ENCODE data around the gene C22orf23. TPM values are rescaled to one million over a fixed set of nuclear protein-coding genes. Genes with fewer than 3 reads are reported as not detected.

C22orf23 gene
- 0.54 TPM for total RNA-seq (ENCODE audit: unreplicated experiment)
- long read RNA-seq, partial matches to known transcripts = 0 of 1 reads
- long read RNA-seq, other reads (novel, unspliced or antisense) = 1 of 1 reads

DNA sequence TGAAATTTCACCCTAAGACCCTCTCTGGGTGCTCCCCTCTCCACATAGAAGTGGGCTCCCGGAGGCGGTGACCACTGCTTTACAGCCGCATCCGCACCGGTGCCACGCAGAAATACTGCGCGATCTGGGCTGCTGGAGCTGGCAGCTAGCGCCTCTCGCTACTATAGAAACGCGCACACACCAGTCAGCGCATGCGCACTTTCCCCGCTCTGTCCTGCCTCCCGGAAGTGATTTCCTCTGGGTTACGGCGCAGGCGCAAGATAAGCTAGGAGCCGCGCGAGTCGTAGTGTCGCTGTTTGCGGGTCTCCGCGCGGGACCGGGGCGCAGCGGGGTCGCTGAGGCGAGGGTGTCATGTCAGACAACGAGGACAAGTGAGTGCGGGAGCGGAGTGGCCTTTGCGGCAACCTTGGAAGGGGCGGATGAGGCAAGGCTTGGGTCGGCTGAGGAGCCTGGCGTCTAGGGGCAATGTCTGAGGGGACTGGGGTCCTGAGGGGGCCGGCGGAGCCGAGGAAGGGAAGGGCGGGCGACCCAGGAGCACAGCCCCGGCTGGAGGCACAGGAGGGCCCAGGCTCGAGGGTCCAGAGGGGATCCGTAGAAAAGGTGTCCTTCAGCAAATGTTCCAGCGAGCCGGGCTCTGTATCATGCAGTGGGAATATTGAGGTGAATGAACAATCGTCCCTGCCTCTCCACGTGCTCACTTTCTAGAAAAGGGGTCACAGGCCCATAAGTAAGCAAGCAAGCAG lies at the start of gene C22orf23, which contains the start of gene POLR2F:
TSS of gene C22orf23 (minus strand) at position 165 of the 743 bp plus-strand sequence. CDS start 452 bp downstream, outside the sequence.
TSS of gene POLR2F (plus strand) at position 263 of the 743 bp plus-strand sequence. CDS start at position 352, 89 bp downstream.
- TF ChIP-seq, protein P1, sequence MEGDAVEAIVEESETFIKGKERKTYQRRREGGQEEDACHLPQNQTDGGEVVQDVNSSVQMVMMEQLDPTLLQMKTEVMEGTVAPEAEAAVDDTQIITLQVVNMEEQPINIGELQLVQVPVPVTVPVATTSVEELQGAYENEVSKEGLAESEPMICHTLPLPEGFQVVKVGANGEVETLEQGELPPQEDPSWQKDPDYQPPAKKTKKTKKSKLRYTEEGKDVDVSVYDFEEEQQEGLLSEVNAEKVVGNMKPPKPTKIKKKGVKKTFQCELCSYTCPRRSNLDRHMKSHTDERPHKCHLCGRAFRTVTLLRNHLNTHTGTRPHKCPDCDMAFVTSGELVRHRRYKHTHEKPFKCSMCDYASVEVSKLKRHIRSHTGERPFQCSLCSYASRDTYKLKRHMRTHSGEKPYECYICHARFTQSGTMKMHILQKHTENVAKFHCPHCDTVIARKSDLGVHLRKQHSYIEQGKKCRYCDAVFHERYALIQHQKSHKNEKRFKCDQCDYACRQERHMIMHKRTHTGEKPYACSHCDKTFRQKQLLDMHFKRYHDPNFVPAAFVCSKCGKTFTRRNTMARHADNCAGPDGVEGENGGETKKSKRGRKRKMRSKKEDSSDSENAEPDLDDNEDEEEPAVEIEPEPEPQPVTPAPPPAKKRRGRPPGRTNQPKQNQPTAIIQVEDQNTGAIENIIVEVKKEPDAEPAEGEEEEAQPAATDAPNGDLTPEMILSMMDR (IDR thresholded peaks at IDR 0.05; ENCODE audit: unreplicated experiment) = no peak
- peak within 1 kb of the TSS; percentile 100 for H3K4me3 Mint-ChIP-seq (ENCODE audit: unreplicated experiment)
- H3K27ac Mint-ChIP-seq (ENCODE audit: unreplicated experiment) = peak within 1 kb of the TSS; percentile 95
- H3K4me1 Mint-ChIP-seq (ENCODE audit: unreplicated experiment) = peaks cover 26% of the 10 kb centered on the region
- peaks cover 8% of the 10 kb centered on the region for H3K27me3 Mint-ChIP-seq (ENCODE audit: unreplicated experiment)
- H3K9me3 Mint-ChIP-seq (ENCODE audit: unreplicated experiment) = no peaks in the 10 kb centered on the region
- peaks cover 21% of the 10 kb centered on the region for H3K36me3 Mint-ChIP-seq (ENCODE audit: low read depth, unreplicated experiment)
- peak; percentile 95 for DNase-seq (ENCODE audit: low spot score)

DNA sequence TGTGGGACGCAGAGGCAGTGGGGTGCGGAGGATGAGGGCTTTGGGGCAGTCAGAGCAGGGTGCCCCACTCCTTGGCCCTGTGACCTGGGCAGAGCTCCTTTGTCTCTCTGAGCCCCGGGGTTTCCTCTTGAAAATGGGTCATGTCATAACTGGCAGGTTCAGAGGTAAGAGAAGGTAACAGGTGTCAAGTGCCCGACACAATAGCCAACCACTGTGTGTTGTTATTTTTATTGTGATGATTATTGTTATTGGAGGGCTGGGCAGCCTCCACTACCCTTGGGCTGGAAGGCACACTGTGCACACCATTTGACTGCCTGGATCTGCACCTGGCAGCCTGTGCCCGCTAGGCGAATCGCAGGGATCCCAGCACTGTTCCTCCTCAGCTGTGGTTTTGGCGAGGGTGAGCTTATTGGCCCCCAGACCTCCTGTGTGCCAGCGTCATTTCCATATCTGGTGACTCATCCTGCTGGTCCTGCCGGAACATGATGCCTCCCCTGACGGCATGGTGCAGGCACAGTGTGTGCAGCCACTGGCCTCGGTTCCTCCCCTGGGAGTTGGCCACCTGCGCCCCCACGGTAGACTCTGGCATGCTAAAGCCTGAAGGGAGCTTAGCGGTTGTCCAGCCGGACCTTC lies 46.4 kb upstream of the C22orf23 start:
- no peaks in the 10 kb centered on the region for H3K36me3 Mint-ChIP-seq (ENCODE audit: low read depth, unreplicated experiment)
- no peak for DNase-seq (ENCODE audit: low spot score)
- H3K9me3 Mint-ChIP-seq (ENCODE audit: unreplicated experiment) = no peaks in the 10 kb centered on the region
- H3K27ac Mint-ChIP-seq (ENCODE audit: unreplicated experiment) = no peak overlapping the region
- TF ChIP-seq, protein P1 (IDR thresholded peaks at IDR 0.05; ENCODE audit: unreplicated experiment) = no peak
- no peak overlapping the region for H3K4me3 Mint-ChIP-seq (ENCODE audit: unreplicated experiment)
- no peaks in the 10 kb centered on the region for H3K4me1 Mint-ChIP-seq (ENCODE audit: unreplicated experiment)
- peaks cover 2% of the 10 kb centered on the region for H3K27me3 Mint-ChIP-seq (ENCODE audit: unreplicated experiment)

DNA sequence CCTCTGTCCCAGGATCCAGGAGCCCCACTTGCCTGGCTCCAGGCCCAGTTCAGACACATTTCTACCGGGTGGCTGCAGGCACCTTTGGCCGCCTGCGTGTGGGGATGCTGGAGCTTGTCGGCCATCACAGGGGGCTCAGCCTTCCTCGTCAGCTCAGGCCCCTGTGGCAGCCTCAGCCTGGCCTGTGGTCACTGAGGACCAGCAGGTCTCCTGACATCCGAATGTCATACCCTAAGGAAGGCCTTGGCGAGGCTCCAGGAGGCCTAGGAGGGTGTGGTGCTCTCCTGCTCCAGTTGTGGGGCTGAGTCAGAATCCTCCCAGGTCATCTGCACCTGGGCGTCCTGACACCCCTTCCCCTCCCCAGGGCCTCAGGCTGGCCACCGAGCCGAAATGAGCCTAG lies 45.8 kb upstream of the C22orf23 start:
- Mint-ChIP-seq H3K9me3 (ENCODE audit: unreplicated experiment) (no peaks in the 10 kb centered on the region), H3K27me3 (ENCODE audit: unreplicated experiment) (peaks cover 2% of the 10 kb centered on the region)
- no peak for DNase-seq (ENCODE audit: low spot score)

DNA sequence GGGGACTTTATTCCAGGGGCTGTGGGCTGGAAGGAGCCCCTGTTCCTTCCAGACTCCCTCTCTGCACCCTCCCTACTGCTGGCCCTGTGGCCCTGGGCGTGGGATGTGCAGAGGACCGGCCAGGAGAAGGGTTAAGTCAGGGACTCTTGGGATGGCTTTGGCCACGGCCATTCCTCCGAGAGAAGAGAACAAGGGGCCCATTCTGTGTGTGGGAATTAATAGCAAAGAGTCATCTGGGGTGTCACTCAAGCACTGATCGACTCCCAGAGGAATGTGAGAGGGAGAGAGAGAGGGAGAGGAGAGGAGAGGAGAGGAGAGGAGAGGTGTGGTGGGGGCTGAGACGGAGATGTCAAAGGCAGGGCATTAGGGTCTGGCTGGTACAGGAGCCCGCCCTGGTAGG lies 45.1 kb upstream of the C22orf23 start:
- peaks cover 2% of the 10 kb centered on the region for H3K27me3 Mint-ChIP-seq (ENCODE audit: unreplicated experiment)
- H3K9me3 Mint-ChIP-seq (ENCODE audit: unreplicated experiment) = no peaks in the 10 kb centered on the region
- TF ChIP-seq, protein P1 (IDR thresholded peaks at IDR 0.05; ENCODE audit: unreplicated experiment) = no peak
- no peak for DNase-seq (ENCODE audit: low spot score)
- H3K4me3 Mint-ChIP-seq (ENCODE audit: unreplicated experiment) = no peak overlapping the region
- no peak overlapping the region for H3K27ac Mint-ChIP-seq (ENCODE audit: unreplicated experiment)
- H3K4me1 Mint-ChIP-seq (ENCODE audit: unreplicated experiment) = no peaks in the 10 kb centered on the region
- H3K36me3 Mint-ChIP-seq (ENCODE audit: low read depth, unreplicated experiment) = no peaks in the 10 kb centered on the region

More for the DNA sequence above, 45.8 kb upstream of the C22orf23 start:
- Mint-ChIP-seq H3K36me3 (ENCODE audit: low read depth, unreplicated experiment) (no peaks in the 10 kb centered on the region), H3K4me3 (ENCODE audit: unreplicated experiment) (no peak overlapping the region), H3K4me1 (ENCODE audit: unreplicated experiment) (no peaks in the 10 kb centered on the region), H3K27ac (ENCODE audit: unreplicated experiment) (no peak overlapping the region)
- TF ChIP-seq, protein P1 (IDR thresholded peaks at IDR 0.05; ENCODE audit: unreplicated experiment) = no peak
